Epithelial cell of prostate (primary cell): ENCODE data around the gene TRIM68.

Experiments used
- DNase-seq: peaks from one replicate; pipeline ENCODE4 v3.0.0-alpha.2; 2011; ENCODE audit warnings: low read depth, low spot score
- H3K27ac ChIP-seq: fragments of 450-650 bp; 2 replicates; pipeline ENCODE4 v1.5.1; 2017; ENCODE audit warnings: mild to moderate bottlenecking

Gene TRIM68

GRCh38 chr11:4607781-4608666, at the start of gene TRIM68:
Gene TRIM68, minus strand, starts transcription at chr11:4608231. Its CDS starts 2,727 bp downstream, at chr11:4605504.
- peak; percentile 58 for DNase-seq
- H3K27ac ChIP-seq, result peak within 1 kb of the TSS; percentile 67

DNA sequence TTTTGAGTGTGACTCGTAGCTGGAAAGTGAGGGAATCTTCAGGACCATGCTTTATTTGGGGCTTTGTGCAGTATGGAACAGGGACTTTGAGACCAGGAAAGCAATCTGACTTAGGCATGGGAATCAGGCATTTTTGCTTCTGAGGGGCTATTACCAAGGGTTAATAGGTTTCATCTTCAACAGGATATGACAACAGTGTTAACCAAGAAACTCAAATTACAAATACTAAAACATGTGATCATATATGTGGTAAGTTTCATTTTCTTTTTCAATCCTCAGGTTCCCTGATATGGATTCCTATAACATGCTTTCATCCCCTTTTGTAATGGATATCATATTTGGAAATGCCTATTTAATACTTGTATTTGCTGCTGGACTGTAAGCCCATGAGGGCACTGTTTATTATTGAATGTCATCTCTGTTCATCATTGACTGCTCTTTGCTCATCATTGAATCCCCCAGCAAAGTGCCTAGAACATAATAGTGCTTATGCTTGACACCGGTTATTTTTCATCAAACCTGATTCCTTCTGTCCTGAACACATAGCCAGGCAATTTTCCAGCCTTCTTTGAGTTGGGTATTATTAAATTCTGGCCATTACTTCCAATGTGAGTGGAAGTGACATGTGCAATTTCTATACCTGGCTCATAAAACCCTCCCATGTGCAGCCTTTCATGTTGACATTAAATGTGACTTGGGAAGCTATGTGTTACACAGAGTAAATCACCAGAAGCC, 46.8 kb upstream of the TRIM68 start:
- H3K27ac ChIP-seq, result no peak overlapping the region
- no peak for DNase-seq

DNA sequence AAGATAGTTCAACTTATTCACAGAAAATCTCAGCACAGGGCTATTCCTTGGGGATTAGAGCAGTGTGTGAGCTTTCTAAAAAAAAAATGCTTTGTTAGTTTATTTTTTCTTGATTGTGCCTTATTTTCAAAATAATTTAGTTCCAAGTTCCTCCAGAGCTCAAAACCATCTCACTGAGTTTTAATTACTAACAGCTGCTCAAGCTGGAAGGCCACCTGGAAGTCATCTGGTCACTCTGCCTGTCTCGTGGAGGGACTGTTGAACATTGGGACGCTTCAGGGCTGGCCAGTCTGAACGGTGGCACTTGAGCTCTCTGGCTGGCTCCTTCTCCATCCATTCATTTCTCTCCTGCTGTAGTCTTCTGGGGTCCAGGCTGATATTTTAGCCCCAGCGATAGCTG, 39.7 kb upstream of the TRIM68 start:
- DNase-seq, result no peak
- H3K27ac ChIP-seq, result no peak overlapping the region

DNA sequence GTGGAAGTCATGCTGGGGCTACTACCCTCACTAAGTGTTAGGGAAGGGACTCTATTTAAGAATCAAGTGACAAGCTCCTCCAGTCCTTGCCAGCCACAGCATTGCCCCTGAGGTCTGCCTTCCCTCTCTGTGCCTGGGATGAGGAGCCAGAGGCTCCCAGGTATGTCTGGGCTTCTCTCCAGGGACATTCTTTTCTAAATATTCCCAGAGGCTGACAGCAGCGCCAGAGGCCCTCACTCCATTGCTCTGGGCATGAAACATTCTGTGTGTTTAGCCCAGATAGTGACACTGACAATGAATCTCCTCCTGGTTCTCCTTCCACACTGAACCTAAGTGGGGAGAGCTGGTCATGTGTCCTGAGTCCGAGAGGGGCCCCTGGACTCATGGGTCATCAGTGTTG, 37.9 kb upstream of the TRIM68 start:
- no peak overlapping the region for H3K27ac ChIP-seq
- DNase-seq, result no peak

DNA sequence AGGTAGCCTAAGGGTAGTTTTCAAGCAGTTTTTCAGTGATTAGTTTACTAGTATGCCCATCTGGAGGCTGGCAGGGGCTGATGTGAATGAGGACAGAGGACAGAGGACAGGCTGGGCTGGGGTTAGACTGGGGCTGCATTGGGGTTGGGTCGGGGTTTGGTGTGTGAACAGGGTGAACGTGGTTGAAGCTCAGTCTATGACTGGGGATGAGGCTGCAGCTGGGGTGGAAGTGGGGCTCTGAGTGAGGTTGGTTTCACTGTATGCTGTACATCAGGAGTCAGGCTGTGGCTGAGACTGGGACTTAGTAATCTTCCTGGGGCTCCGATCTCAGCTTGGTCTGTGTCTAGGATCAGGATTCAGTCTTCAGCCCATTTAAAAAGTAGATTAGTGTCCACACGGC, 36.2 kb upstream of the TRIM68 start:
- H3K27ac ChIP-seq, result no peak overlapping the region
- DNase-seq, result no peak

GRCh38 chr11:4643682-4644081, 35.7 kb upstream of the TRIM68 start, which contains the start of gene OR51E1:
Gene OR51E1, plus strand, starts transcription at chr11:4643982. Its CDS starts 8,545 bp downstream, at chr11:4652527.
- DNase-seq, result no peak

DNA sequence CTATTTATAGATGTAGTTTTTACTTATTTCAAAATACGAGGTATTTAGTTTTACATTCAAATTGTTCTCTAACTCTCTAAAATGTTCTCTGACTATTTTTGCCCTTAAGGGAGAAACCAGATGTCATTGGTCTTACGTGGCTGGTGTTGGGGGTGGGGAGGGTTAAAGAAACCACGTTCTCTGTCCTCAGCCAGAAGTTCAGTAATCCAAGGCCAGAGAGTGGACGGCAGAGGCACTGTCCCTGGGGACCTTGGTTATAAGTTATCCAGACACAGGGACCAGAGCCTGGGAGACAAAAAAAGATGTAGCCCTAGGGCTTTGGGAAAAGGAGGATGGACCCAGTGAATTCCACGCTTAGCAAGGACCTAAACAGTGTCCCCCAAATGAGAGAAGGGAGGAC, 35.0 kb upstream of the TRIM68 start:
- H3K27ac ChIP-seq, result no peak overlapping the region

More at GRCh38 chr11:4643682-4644081, 35.7 kb upstream of the TRIM68 start, which contains the start of gene OR51E1:
- no peak within 1 kb of the TSS for H3K27ac ChIP-seq

GRCh38 chr11:4642043-4642442, 34.0 kb upstream of the TRIM68 start:
- DNase-seq, result no peak
- no peak overlapping the region for H3K27ac ChIP-seq

More for the DNA sequence above, 35.0 kb upstream of the TRIM68 start:
- DNase-seq, result no peak

DNA sequence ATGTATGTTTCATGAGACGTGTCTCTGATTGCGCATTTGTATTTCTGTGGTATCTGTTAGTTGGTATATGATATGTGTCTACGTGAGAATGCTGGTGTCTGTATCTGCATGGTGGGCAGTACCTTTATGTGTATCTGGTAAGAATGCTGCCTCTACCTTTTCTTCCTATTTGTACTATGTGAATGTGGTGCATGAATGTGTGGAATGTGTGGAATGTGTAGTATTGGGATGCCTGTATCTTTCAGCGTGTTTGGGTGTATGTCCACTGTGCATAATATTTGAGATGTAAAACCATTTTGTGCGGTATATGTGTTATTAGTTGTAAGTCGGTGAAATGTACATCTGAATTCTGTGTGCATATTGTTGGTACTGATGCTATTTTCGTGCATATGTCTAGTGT, 33.5 kb upstream of the TRIM68 start:
- no peak for DNase-seq
- no peak overlapping the region for H3K27ac ChIP-seq

GRCh38 chr11:4639931-4640330, 31.9 kb upstream of the TRIM68 start:
- no peak for DNase-seq
- no peak overlapping the region for H3K27ac ChIP-seq

GRCh38 chr11:4637662-4638047, 29.6 kb upstream of the TRIM68 start:
- H3K27ac ChIP-seq, result no peak overlapping the region
- DNase-seq, result no peak

DNA sequence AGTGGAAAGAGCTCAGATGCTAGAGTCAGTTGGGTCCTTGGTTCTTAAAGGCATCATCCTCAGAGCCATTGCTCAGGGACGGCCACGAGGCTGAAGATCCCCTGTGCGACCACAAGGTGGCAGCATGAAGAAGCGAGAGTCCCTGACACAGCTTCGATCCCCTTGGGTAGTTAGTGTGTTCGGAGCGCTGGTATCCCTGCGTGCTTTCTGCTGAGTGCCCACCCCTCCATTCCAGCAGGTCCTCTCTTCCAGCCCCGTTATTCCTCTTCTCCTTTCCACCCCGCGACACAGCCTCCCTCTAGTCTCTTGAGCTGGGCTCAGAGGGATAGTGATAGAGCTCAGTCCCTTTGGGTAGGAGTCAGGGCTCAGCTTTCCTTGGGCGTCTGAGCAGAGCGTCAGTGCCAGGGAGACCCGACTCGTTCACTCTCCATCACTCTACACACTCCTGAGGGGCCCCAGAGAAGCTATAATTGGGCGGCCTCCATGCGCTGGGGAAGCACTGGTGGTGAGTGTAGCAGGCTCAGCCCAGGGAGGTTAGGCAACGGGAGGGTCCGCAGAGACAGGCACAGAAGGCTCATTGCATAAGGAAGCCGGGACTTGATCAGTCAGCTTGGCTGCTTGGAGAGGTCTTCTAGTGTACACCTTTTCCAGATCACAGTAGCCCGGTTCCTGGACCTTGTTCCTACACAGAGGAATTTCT, 29.1 kb upstream of the TRIM68 start, which contains the start of gene OR51D1:
OR51D1 (plus strand) TSS at position 516 of the 700 bp plus-strand sequence. CDS start 2,314 bp downstream, outside the sequence.
- DNase-seq, result no peak
- no peak within 1 kb of the TSS for H3K27ac ChIP-seq

DNA sequence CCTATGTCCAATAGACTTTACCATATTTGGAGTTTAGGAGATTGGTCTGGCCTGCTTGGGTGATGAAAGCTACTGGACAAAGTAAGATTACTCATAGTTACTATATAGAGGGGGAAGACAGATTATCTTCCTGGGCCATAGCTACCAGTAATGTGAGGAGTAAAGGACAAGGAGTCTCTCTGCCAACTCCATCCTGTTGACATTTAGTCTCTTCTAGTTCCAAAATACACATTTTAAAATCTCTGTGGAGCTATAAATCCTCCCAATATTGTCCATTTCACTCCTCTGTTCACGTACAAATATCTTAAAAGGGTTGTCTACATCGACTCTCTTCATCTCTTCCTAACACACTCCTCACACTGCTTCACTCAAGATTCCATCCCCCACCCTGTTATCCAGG, 28.1 kb upstream of the TRIM68 start:
- no peak overlapping the region for H3K27ac ChIP-seq
- DNase-seq, result no peak

GRCh38 chr11:4626207-4627099, 18.4 kb upstream of the TRIM68 start:
- DNase-seq, result peak; percentile 26
- no peak overlapping the region for H3K27ac ChIP-seq

DNA sequence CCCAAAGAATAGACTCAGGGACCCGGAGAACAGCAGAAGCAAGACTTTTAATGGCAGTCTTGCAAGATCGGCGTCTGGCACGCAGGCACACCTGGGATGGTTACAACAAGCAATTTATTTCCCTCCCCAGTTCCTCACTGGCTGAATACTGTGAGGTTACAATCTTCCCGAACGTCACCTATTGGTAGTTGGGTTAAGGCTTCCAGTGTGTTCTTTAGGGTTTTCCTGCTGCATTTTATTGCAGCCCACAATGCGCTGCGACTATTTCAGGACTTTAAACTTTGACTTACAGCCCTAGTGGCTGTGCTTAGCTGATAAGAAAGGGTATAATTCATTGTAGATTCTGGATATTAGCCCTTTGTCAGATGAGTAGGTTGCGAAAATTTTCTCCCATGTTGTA, 11.5 kb upstream of the TRIM68 start:
- H3K27ac ChIP-seq, result no peak overlapping the region
- no peak for DNase-seq

DNA sequence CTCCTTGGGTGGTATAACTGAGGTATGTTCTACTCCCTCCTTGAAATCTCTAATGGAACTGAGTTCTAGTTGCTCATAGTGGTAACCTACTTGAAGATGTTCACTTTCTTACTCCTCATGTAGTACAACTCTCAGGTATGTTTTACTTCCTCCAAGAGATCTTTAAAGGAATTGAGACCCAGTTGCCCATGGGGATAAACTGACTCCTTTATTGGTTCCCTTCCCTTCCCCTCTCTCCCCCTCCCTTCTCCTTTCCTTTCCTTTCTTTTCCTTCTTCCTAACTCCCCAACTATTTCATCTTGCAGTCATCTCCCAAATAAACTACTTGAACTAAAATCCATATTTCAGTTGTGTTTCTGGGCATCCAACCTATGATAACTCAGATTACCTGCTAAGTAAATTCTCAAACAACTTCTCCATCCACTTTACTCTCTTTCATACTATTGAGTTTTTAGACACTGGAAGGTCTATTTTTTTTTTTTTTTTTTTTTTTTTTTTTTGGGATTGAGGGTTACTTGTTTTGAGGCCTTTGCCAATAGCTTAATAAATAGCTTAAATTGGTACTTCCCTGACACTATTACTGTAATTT, 7.9 kb upstream of the TRIM68 start:
- no peak for DNase-seq
- H3K27ac ChIP-seq, result no peak overlapping the region

- no peak for DNase-seq
- no peak overlapping the region for H3K27ac ChIP-seq
Measured at GRCh38 chr11:4611986-4612385, 4.0 kb upstream of the TRIM68 start.

DNA sequence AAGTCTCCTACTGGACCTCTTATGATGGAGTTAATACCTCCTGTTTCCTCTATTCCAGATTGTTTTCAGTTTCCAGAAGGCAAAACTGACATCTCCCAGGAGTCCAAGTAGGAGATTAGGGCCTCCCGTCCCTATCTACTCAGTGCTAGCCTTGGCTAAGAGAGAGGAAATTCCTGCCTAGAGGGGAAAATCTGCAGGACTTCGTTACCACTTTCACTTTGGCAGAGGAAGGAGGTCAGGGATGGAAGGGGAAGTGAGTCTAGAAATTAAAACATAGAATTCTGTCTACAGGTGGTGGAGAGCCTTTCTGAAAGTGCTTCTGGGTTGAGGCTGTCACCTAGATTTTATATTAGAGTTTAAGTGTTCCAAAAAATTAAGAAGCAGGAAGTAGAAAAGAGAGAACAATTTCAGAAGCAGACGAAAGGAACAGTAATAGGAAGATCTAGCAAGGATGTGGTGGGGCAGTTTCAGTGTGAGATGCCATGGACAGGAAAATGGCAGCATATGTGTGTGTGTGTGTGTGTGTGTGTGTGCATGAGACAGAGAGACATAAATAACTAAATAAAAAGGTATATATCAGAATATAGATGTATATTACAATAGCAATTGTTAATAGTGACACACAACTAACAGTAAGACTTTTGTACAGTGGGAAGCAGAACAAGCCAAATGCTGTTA, 2.4 kb upstream of the TRIM68 start:
- H3K27ac ChIP-seq, result no peak overlapping the region

DNA sequence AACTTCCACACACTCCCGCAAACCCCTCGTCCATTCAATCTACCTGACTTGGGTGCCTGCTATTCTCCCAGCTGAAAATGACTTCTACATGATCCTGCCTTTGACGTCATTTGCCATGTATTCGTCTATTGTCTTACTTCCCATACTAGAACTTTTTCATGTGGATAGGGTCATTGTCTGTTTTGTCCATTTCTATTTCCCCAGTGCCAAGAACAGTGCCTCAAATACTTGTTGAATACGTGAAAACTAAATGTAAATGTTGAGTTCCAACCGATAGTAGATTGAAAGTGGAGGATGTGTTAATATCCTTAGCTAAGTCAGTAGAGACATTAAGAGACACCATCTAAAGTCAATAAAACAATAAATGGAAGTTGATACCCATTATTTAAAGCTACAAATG, 935 bp downstream of the TRIM68 start:
- peak overlapping the region; percentile 67 for H3K27ac ChIP-seq
- DNase-seq, result no peak

More for the DNA sequence above, 2.4 kb upstream of the TRIM68 start:
- no peak for DNase-seq
